ENCODE measurements around the gene NRCAM.

The NRCAM gene

DNA sequence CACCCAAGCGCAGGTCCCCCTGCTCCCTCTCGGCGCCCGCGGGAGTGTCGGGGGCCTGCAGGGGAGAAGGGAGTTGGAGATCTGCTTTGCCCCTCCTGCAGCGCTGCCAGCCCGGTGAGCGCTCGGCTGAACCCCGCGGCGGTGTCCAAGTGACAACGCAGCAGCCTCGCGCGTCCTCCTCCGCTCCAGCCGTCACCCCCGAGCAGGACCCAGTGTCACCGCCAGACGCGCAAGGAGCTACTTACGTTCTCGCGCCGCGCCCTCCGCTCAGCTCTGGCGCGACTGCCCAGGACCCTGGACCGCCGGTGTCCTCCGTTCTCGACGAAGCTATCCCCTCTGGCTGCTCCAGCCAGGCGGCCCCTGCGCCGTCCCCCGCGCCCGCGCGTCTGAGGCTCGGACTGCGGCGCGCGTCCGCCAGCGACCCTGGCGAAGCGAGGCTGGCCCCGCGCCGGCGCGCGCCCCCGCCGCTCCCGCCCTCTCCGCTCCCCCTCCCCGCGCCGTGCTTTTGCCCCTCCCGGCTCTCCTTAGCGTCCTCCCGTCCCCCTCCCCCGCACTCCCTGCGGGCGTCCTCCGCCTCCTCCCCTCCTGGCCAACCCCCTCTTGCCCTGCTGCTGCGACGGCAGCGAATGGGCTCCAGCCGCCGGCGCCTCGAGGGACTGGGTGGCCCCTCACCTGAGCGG is at the start of gene NRCAM:
NRCAM (minus strand) TSS at position 439 of the 680 bp plus-strand sequence. CDS start 216,372 bp downstream, outside the sequence.
- no peak for TF ChIP-seq GATA2 (IDR thresholded peaks at IDR 0.05; ENCODE audit: low read depth, low read length)
- TF ChIP-seq GATA3 (IDR thresholded peaks at IDR 0.05; ENCODE audit: low read depth, low read length) = no peak

DNA sequence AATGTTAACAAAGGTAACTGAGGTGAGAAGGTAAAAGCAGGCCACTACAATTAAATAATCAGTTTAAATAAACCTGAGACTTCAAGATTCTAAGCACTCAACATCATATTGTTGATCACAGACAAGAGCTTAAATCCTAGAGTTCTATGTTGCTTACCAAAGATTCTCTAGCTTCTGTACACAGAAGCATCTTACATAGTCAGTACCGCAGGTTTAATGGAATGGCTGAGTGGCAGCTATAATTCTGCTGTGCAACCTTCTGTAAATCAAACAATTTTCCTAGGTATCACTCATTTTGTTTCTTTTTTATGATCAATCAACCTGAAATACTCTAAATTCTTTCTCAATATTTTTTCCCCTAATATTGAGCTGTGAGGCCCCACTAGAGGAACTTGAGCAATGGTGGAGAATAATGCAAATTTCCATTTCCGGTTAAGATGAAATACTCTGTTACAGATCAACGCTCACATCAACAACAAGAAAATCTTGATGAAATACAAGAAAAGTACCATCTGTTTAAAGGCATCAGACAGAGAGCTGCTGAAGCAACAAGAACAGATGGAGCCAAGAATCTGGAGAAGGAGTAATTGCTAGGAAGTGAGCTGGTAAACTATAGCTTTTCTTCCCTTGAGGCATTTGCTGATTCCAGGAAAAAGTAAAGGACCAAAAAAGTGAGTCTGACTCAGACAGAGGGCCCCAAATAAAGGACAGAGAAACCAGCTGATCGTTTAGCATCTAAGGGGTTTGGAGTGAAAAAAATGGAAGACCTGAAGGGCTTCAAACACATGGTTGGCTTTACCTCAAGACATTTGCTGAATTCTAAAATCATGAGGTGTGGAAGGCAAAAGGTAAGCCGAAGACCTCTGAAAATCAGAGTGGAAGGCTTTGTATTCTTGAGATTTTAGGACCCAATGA is 47.1 kb upstream of the NRCAM start:
- no peak for TF ChIP-seq GATA3 (IDR thresholded peaks at IDR 0.05; ENCODE audit: low read depth, low read length)
- TF ChIP-seq GATA2 (IDR thresholded peaks at IDR 0.05; ENCODE audit: low read depth, low read length) = no peak

DNA sequence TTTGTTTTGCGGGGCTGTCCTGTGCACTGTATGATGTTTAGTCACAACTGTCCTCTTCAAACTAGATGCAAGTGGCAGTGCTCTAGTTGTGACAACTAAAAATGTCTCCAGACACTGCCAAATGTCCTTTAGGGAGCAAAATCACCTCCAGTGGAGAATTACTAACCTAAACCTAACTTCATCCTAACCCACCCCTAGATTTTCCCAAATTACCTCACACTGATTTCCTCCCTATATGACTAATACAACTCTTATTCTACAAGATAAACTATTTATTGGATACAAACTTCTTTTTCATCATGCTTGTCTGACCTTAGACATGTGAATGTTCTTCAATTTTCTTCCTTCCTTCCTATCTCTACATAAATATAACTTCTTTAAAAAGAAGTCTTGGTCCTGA is 43.3 kb upstream of the NRCAM start:
- no peak for TF ChIP-seq GATA2 (IDR thresholded peaks at IDR 0.05; ENCODE audit: low read depth, low read length)
- TF ChIP-seq GATA3 (IDR thresholded peaks at IDR 0.05; ENCODE audit: low read depth, low read length) = no peak

DNA sequence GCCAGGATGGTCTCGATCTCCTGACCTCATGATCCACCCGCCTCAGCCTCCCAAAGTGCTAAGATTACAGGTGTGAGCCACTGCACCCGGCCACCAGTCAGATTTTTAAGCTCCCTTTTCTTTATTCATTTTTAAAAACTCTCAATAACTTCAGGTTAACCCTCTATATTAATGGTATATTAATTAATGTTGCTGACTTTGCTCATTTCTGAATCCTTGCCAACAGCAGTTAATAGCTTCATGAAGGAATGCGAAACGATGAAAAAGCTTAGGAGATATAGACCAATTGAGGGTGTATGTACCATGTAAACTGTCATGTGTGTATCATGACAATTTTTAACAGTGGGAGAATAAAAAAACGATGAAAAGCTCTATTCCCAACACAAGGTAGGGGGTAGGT is 42.2 kb upstream of the NRCAM start:
- no peak for TF ChIP-seq GATA2 (IDR thresholded peaks at IDR 0.05; ENCODE audit: low read depth, low read length)
- no peak for TF ChIP-seq GATA3 (IDR thresholded peaks at IDR 0.05; ENCODE audit: low read depth, low read length)

GRCh38 chr7:108497082-108497725 is 41.0 kb upstream of the NRCAM start:
- TF ChIP-seq GATA2 (IDR thresholded peaks at IDR 0.05; ENCODE audit: low read depth, low read length) (no peak), GATA3 (IDR thresholded peaks at IDR 0.05; ENCODE audit: low read depth, low read length) (no peak)

DNA sequence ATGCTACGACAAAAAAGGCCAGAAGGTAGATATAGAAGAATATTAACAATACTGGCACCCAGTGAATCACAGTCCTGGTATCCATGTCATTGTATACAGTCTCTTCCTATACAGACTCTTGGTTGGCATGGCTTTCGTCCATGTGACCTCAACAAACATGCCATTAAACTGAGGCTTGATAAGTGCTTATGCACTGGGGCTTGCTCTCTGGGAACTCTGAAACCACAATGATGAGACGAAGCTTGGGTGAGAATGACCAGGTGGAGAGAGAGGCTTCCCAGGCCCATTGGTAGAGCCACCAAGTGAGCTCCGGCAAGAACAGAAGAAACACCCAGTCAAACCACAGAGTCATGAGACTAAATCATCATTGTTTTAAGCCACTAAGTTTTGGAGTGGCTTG is 36.5 kb upstream of the NRCAM start:
- TF ChIP-seq GATA2 (IDR thresholded peaks at IDR 0.05; ENCODE audit: low read depth, low read length) = no peak
- no peak for TF ChIP-seq GATA3 (IDR thresholded peaks at IDR 0.05; ENCODE audit: low read depth, low read length)

DNA sequence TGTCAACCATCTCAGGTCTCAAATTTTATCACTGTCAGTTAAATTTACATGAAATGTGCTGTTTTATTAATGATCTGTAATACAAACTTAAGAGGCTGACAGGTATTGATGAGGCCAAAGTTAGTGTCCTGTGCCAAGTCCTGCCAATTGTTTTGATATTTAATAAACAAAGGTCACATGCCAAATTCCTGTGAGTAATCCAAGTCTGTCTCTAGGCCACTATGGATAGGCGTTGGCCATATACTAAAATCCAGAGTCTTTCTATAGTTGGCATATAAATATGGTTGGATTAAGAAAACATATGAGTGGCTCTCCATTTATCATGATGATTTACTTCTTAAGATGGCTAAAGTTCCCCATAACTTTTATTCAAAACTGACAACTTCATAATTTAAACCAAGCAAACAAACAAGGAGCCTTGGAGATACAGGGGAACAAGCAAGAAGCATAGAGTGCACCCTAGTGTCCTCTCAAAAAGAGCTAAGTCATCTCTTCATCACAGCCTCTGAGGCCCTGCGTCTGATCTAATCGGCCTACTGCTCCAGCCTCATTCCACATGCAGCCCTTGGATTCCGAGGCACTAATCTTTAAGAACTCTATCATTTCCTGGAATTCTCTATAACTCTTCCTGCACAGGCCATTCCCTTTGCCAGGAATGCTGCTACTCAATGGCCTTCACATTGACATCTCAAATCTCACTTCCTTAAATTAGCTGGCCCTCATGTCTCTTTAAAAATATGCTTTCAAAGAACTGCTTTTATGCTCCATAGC is 32.7 kb upstream of the NRCAM start:
- TF ChIP-seq GATA2 (IDR thresholded peaks at IDR 0.05; ENCODE audit: low read depth, low read length) (no peak), GATA3 (IDR thresholded peaks at IDR 0.05; ENCODE audit: low read depth, low read length) (no peak)

DNA sequence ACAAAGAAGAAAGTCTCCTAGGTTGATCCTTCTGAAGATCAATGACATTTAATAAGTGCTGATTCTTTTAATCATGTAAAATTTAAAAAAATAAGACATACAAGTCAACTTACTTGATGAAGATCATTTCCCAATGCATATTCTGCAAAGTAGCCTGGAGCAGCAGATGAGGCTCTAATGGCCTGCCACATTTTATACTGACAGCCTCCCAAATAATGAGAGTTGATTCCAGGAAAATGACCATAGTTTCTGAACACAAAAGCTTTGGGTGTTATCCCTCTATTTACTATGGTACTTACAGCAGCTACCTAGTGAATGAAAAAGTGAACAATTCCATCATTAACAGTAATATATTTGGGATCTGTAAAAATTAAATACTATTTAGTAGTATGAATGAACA is 31.4 kb upstream of the NRCAM start:
- no peak for TF ChIP-seq GATA3 (IDR thresholded peaks at IDR 0.05; ENCODE audit: low read depth, low read length)
- no peak for TF ChIP-seq GATA2 (IDR thresholded peaks at IDR 0.05; ENCODE audit: low read depth, low read length)

DNA sequence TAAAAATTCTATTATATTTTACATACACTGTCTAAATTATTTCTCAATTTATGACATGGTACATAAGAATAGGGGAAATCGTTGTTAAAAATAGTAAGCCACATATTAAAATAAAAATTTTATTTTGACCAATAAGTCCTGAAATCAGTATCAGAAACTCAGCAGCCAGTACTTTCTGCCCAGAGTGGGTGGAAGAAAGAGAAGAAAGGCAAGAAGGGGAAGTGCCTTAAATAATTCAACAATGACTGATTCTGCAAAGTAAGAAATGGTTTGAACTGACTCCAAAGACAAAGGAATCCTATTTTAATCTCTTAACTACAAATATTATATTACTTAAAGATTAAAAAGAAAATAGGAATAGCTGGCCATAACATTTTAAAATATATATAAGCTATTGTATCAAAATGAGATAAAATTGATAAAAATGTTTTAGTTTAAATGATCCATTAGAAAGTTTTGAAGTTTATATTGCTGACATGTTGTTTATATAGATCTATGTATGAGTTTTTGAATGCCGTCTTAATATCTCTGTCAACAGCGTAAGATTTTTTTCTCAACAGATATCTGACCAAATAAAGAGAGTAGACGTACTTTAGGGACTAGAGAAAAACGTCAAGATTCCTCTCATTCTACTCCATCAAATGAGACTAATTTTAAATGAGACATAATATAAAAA is 30.2 kb upstream of the NRCAM start:
- TF ChIP-seq GATA2 (IDR thresholded peaks at IDR 0.05; ENCODE audit: low read depth, low read length) = no peak
- no peak for TF ChIP-seq GATA3 (IDR thresholded peaks at IDR 0.05; ENCODE audit: low read depth, low read length)

DNA sequence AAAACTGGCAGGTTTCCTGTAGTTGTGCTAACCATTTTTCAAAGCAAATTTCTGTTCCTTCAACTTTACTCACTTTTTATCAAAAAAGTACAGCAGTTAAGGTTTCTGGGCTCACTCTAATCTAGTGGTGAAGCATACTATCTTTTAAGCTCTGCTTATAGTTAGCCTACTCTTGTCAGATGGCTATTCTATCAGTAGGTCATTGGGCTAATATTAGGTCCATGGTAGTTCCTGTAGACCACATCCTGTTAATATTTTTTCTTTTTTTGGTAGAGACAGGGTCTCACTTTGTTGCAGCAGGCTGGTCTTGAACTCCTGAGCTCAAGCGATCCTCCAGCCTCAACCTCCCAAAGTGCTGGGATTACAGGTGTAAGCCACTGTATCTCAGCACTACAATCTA is 27.9 kb upstream of the NRCAM start:
- TF ChIP-seq GATA3 (IDR thresholded peaks at IDR 0.05; ENCODE audit: low read depth, low read length) = no peak
- TF ChIP-seq GATA2 (IDR thresholded peaks at IDR 0.05; ENCODE audit: low read depth, low read length) = no peak

- no peak for TF ChIP-seq GATA2 (IDR thresholded peaks at IDR 0.05; ENCODE audit: low read depth, low read length)
- no peak for TF ChIP-seq GATA3 (IDR thresholded peaks at IDR 0.05; ENCODE audit: low read depth, low read length)
These were observed 24.1 kb upstream of the NRCAM start for GRCh38 chr7:108480311-108480710.

- TF ChIP-seq GATA3 (IDR thresholded peaks at IDR 0.05; ENCODE audit: low read depth, low read length) (no peak), GATA2 (IDR thresholded peaks at IDR 0.05; ENCODE audit: low read depth, low read length) (no peak)
These were observed 23.5 kb upstream of the NRCAM start for GRCh38 chr7:108479751-108480150.

GRCh38 chr7:108479118-108479517 is 22.9 kb upstream of the NRCAM start:
- TF ChIP-seq GATA3 (IDR thresholded peaks at IDR 0.05; ENCODE audit: low read depth, low read length) (no peak), GATA2 (IDR thresholded peaks at IDR 0.05; ENCODE audit: low read depth, low read length) (no peak)
